Stimulated activated CD8-positive, alpha-beta memory T cell treated with anti-CD3 and anti-CD28 coated beads, Interleukin-2, amount 100 ng/mL, for 1 hour (primary cell): Measurements from ENCODE around the gene COA5.

ENCODE experiments used
- DNase-seq, 2 donors: peaks; one replicate each; pipeline ENCODE4 v3.0.0-alpha.2; 2020; ENCODE audit warnings: low read depth in 2 of 2

Gene COA5

DNA sequence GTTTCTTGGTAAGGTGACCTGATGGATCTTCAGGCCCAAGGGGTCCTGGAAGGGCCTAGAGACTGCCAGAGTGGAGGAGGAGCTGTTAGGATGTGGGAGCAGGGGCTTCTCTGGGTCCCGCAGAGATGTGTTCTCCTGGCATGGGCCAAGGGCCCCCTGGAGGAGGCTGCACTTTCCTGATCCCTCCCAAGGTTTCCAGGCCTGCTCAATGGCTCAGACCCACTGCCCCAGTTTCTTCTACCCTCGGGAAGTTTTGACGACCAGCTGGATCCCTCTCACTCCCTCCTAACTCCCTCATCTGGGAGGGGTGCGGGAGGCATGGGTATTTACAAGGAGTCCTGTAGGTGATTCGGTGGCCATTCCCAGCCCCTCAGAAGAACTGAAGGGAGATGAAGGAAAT, 36.1 kb downstream of the COA5 start:
- DNase-seq = no peak

DNA sequence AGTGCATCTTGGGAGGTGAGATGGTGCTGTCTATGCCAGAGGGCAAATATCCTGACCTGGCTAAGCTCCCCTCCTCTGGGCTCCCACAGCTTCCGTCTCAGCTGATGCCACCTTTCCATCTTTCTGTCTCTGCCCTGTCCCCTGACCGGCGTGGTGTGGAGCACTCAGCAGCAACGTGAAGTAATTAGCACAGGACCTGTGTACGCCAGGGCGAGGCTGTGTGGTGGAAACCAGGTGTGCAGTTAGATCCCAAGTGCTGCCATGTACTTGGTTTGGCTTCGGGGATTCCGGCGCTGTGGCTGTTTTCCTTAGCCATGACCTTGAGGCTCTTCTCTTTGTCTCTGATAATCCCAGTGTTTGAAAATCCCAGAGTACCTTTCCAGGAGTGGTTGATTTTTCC, 36.5 kb downstream of the COA5 start:
- DNase-seq = no peak

DNA sequence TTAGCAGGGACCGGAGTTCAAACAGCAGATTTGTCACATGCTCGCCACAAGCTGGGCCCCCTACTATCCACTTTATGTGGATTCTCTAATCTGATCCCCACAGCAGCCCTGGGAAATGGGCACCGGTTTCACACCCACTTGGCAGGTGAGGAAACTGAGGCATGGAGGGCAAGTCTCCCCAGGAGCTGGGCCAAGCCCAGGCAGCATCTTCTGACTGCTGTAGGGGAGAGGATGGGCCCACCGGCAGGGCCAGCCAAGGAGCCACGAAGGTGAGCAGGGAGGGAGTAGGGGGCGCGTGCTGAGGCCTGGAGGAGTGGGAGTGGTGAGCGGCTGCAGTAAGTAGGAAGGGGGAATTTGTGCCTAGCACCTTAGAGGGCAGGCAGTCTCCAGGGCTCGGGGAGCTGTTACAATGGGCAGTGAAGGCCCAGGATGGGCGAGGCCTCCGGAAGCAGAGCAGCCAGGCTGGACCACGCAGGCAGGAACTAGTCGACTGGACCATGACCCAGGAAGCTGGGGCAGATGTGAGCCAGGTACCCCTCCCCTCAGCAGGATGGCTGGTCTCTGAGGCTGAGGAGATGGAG, 37.1 kb downstream of the COA5 start:
- DNase-seq = no peak

DNA sequence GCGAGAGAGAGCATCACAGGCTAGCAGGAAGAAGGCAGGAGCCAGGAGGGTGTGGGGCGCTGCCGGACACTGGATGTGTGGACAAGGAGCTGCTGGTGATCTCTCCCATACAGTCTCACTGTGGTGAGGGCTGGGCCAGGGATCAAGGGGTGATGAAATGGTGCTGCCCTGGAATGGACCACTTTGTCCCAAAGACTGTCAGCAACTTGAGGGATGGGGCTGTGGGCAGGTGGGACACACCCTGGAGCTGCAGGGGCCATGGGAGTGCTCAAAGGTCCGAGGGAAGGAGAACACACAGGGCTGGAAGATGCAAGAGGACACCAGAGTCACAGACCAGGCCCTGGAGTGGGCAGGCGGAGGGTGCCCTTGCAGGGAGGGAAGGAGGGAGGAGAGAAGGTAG, 38.0 kb downstream of the COA5 start:
- no peak for DNase-seq

DNA sequence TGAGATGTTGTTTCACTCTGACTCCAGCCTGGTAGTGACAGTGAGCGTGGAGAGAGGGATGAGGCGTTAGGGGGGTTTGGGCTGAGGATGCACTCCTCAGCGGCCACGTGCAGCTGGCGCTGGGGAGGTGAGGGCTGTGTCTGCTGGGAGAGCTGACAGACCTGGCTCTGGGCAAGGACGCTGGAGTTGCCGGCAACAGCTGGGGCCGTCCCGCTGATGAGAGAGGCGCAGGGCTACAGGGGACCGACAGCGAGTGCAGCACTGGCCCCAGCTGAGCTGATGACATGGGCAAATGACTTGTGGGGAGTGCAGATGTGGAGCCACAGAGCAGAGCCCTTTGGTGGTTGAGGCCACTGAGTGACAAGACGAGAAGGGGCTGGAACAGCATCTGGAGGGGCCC, 38.4 kb downstream of the COA5 start:
- DNase-seq = no peak

DNA sequence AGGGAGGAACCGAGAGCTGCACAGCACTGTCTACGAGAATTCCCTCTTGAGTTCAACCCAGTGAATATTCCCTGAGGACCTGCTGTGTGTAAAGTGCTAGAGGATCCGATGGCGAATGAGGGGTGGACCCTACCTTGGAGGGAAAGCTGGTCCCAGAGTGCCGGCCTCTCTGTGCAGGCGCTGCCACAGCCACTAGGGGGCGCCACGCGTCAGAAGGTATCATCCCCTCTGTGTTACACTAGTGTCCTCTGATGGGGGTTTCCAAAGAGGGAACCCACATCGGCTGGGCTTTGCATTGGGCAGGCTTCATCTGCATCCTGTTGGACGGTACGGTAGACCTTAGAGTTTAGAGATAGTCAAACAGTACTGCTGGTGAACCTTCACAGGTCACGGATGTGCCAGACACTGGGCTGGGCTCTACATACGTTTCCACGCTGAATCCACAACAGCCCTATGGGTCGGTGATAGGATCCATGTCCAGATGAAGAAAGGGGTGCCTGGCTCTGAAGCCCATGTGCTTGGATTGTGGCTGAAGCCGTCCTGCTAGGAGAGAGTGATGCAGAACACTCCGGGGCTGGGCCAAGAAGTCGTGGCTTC, 39.0 kb downstream of the COA5 start:
- DNase-seq = peak; percentile 50 to 51

DNA sequence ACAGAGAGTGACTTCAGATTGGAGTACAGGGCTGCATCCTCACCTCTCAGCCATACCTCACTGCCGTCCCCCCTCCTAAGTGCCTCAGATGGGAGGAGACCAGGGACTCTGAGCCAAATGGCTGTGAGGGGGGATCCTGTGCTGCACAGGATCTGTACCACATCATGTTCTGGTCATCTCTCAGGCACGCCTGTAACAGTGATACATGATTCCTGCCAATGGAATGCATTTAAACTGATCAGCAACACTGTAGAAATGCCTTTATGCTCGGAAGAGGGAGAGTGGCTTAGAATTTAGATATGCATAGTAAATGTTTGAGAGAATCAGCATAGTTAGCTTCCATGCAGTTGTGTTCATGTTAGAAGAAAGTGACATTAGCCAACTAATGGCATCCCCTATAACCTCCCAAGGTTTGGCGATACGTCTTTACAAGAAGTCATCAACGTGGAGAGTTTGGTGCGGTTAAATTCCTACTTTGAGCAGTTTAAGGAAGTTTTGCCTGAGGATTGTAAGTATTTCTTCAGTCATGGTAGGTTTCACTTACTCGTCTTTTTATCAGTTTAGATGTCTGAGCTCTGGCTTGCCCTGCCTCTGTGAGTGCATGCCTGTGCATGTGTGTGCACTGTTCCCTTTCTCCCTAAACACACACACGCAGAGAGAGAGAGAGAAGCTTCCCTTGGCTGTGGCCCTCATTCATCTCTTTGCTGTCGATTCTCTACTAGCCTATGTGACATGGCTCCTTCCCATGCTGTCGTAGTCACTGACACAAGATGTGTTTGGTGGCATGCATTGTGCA, 40.0 kb downstream of the COA5 start:
- no peak for DNase-seq

DNA sequence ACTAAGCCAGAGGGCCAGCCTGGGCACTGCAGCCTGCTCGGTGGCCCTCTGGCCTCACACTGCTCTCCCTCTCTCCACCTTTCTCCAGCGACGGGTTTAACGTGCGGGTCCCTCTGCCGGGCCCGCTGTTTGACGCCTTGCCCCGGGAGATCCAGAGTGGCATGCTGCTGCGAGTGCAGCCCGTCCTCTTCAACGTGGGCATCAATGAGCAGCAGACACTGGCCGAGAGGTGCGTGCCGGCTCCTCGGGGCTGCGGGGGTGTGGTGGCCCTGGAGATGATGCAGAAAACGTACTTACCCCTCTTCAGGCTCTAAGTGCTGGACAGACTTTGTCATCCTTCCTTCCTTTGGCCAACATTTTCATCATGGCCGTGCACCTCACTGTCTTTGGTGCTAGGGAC, 42.4 kb downstream of the COA5 start:
- no peak for DNase-seq

DNA sequence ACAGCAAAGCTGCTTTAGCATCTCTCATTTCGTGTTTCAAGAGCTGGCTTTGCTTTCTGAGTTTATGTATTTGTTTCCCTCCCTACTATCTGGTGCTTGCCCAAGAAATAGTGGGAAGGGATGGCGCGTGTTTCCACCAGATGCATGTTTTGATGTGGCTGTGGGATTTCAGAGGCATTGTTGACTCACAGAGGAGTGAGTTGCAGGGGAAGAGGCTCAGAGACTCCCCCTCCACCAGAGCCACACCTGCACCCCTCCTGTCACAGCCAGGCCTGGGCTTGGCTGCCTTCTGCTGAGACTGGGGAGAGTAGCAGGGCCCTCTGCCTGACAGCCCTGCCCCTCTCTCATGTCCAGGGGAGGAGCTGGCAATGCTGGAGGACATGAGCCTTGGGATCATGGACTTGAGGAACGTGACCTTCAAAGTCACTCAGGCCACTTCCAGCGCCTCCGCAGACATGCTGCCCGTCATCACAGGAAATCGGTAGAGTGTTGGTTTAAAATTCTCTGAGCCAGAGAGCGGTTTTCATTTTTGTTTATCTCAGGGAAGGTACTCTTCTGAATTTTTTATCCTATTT, 42.9 kb downstream of the COA5 start:
- no peak for DNase-seq

DNA sequence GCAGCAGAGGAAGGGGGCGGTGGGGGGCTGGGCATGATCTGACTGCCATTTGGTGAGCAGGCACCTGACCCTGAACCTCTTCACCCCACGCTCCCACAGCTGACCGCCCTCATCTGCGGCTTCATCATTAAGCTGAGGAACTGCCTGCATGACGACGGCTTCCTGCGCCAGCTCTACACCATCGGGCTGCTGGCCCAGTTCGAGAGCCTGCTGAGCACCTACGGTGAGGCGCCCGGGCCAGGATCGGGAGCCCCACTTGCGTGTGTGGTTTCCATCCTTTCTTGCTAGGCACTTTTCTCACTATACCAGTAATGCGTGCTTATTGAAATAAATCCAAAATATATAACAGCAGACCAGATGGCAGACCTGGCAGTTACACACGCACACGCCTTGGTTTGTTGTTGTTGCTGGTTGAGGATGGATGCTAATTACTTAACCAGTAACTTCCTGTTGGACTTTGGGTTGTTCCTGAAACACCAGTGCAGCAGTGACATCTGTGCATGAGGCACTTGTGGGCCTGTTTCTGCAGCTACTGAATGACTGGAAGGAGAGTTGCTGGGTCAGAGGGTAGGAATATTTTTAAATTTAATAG, 43.7 kb downstream of the COA5 start:
- DNase-seq = no peak

DNA sequence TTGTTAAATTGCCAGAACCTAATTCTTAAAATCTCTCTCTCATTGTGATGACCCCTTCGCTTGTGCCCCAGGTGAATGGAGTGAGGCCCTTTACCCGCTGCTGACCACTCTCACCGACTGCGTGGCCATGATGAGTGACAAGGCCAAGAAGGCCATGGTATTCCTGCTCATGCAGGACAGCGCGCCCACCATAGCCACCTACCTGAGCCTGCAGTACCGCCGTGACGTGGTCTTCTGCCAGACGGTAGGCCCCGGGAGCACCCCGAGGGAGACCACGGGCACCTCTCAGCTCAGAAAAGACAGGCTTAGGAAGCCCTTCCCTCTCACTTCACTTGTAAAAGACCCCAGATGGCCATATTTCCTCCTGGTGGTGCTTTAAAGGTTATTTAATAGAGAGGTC, 44.9 kb downstream of the COA5 start:
- no peak for DNase-seq

DNA sequence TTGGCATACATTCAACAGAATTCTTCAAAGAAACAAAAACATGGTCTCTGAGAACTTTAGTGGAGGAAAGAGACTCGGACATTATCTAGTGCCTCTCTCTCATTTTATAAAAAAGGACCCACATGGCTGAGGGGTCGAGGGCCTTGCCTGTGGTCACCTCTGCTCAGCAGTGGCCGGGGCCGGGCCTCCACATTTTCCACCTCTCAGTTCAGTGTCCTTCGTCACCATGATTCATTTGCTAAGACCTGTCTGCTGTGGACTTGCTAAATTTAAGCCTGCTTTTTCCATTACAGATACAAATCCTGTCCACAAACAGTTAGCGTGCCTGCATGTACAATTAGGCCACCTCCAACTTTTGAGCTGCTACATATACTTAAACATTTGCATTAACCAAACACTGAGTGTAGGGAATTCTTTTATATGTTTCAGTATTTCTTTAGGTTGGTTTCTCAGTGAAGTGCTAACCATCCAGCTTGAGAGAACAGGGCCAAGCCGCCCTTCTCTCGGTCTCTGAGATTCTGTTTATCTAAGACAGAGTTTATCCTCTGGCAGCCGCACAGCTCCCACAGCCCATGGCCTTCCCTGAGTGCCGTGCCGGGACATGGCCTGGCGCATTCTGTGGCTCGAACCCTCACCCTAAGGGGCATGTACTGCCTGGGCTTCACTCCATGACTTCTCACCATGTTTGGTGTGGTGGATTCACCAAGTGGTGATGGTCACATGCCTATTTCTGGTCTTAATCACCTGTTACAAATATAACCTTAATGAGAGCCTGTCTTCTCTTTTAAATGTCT, 46.2 kb downstream of the COA5 start:
- no peak for DNase-seq

DNA sequence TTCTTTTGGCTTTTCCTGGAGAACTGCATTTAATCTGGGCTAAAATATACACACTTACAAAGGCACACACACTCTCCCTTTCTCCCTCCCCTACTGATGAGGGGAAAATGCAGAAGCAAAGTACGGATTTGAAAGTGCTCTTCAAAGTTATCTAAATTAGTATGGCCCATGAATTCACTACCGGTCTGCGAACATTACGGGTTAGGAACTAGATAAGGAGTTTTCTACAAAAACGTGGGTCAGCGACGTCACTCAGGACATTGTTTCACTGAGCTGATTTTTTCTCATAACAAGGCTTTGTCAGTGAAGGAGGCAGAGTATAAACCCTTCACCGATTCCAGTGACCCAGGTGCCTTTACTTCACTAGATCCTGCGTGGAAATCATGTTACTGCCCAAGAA, 47.3 kb downstream of the COA5 start:
- DNase-seq = no peak

DNA sequence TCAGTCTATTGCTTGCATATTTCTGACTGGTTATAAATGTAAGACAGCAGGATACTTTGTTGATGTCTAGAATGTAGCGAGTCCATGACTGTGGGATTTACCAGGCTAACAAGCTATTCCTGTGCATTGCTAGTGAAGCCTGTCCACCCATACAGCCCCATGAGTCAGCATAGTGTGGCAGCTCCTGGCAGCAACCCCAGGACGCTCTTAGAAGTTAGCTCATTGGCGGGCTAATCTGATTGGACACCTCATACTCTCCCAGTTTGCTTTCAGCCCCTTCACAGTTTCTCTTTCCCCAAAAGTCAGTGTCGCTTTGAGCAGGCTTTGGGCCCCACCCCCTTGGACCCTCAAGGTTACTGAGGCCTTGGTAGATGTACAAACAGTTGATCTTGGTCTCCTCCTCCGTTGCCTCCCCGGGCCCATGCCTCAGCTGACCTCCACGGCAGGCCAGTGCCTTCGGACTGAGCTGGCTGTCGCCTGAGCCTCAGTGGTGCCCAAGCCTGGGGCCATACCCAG, 48.0 kb downstream of the COA5 start:
- DNase-seq = no peak

DNA sequence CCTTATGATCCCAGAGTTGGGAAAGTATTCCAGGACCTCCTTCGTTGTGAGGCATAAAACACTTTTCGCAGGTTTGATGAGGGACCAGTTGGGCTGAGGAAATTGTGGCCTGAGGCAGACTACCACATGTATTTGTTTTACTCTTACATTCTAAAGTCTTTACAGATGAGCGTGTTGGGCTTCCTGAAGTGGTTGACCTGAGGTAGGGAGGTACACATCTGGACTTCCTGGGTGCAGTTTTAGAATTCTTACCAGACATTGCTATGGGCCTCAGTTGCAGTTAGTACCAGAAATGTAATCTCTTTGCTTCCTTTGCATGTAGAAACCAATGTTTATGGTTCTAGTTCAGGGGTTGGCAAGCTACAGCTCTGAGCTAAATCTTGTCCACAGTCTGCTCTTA, 48.7 kb downstream of the COA5 start:
- no peak for DNase-seq

DNA sequence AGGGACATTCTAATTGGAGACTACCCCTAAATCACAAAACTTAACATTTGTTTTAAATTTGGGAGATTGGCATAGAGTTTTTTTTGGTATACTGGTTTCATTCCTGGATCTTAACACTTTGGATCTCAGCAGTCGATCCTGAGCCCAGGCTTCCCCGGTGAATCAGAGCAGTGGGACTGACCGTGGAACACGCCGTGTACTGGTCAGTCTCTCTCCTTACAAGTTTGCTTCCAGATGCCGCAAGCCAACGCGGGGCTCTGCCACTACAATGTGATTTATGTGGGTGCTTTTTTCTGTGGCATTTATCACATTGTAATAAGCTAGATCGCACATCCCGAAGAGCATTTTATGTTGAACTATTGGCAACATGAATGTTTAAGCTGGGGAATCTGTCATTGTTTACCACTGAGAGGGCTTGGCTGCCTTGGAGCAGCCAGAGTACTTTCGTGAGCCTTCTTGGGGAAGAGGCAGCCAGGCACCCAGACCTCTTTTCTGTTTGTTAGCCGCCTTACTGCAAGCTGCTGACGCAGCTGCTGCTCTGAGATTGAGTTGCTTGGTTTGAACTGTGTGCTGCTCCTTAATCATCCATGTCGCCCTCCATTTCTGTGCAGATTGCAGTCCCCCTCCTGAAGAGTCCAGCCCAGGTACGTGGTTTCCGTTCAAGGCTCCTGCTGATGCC, 49.3 kb downstream of the COA5 start:
- no peak for DNase-seq

DNA sequence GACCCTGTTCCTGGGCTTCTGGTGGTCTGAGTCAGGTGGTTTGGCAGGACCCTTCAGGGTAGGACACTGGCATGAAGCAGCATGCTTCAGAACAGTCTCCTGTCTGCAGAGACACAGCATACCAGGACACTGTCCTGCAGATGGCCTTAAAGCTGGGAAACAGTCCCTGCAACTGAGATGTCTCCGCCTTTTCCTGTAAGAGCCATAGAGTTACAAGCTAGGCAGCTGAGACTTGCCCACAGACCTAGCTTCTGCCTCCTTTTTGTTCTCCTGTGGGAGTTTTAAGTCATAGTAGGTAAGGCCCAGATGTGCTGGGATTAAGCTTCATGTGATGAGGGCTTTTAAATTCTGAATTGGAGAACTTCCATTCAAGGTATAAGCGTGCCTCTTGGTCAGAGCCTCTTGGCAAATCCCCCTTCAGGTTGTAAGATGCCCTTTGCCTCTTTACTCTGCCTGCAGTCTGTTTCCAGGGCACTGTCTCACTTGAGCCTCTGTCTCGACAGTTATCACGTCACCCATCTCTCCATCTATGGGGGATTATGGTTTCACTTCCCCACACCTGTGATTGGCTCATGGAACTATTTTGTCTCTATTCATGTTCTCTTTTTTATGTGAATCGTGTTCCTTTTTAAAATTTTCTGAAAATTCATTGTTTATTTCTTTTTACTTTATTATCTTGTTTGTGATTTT, 51.8 kb downstream of the COA5 start:
- DNase-seq = no peak

DNA sequence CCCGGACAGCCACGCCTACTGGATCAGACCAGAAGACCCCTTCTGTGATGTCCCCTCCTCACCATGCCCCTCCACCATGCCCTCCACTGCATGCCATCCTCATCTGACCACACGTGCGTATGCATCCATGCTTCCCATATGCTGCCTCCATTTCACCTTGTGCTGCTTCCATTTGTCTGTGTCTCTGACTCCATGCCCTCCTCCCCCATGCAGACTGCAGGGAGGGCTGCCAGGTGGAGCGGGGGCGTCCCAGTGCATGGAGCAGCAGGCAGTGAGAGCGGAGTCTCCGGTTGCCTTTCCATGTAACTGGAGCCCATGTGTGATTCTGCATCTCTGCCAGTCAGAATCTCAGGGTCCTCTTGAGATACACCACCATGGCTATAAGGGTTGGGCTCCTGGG, 52.6 kb downstream of the COA5 start:
- DNase-seq = no peak

DNA sequence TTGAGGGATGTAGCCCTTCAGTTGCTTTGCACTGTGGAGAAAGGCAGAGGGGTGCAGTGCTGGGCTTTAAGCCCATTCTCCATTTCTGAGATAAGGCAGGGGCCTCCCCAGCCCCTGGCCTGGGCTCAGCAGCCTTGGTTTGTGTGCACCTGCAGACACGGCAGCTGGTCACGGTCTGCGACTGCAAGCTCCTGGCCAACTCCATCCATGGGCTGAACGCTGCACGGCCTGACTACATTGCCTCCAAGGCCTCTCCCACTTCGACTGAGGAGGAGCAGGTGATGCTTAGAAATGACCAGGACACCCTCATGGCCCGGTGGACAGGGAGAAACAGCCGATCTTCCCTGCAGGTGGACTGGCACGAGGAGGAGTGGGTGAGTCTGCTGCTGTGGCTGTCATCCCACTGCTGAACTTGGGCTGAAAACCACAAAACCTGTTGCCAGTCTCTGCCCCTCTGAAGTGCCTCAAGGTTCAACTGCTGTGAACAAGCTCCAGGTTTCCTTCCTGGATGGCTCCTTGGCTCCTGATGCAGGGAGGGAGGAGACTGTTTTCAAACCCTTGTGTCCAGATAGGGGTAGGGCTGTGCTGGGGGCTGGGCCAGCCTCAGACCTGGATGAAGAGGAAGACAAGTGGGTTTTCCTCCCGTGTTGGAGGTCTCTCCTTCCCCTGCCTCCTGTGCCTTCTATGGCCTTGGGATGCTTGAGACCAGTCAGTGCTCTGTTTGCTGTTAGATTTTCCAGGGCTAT, 54.0 kb downstream of the COA5 start:
- no peak for DNase-seq
